PFSK-1 (cell line): ENCODE measurements around the gene ADRA2A.

Experiments
- FOXP2 ChIP-seq: optimal IDR thresholded peaks from 2 replicates; pipeline ENCODE3; 2011; ENCODE audit warnings: borderline replicate concordance, control low read depth, inconsistent platforms; ENCODE audit not compliant: insufficient read depth; ENCODE audit errors: extremely low read length, extremely low read depth
- POLR2AphosphoS5 ChIP-seq: IDR thresholded peaks from 2 replicates; pipeline ENCODE4 v1.6.1; 2012; ENCODE audit warnings: low read depth, mild to moderate bottlenecking, control low read depth, low read length, moderate library complexity
- REST ChIP-seq, 2 experiments: IDR thresholded peaks; 2 replicates each; pipeline versions ENCODE4 v1.6.1 to v1.8.0; 2011 to 2012; ENCODE audit warnings: low read depth in 2 of 2, low read length in 2 of 2, control low read depth in 1 of 2, inconsistent platforms in 1 of 2, mild to moderate bottlenecking in 1 of 2, moderate library complexity in 1 of 2; ENCODE audit not compliant: insufficient read depth in 1 of 2
- SIN3A ChIP-seq: IDR thresholded peaks from 2 replicates; pipeline ENCODE4 v1.6.1; 2012; ENCODE audit warnings: mild to moderate bottlenecking, low read length, moderate library complexity, borderline replicate concordance; ENCODE audit not compliant: insufficient read depth
- TAF1 ChIP-seq: IDR thresholded peaks from 2 replicates; pipeline ENCODE4 v1.6.1; 2012; ENCODE audit warnings: low read length, control low read depth, borderline replicate concordance; ENCODE audit not compliant: insufficient read depth

ADRA2A gene

DNA sequence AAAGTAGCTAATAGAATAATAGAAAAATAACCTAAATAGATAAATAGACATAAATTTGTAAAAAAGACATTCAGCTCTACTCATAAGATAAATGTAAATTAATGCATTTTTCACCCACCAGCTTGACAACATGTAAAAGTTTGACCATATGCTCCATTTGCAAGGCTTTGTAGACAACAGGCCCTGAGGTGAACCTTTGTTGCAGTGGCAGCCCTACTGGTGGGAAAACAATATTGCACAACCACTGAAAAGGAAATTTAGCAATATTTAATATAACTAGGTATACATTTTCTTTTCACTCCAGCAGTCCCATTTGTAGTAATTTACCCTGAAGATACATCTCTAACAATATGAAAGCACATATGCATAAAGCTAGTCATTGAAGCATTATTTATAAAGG is 39.0 kb upstream of the ADRA2A start:
- TF ChIP-seq REST (IDR thresholded peaks at IDR 0.05; ENCODE audit: insufficient read depth in 1 of 2, low read depth in 2 of 2, low read length in 2 of 2) (no peak), FOXP2 (no peak), POLR2AphosphoS5 (no peak), SIN3A (no peak), TAF1 (no peak)

DNA sequence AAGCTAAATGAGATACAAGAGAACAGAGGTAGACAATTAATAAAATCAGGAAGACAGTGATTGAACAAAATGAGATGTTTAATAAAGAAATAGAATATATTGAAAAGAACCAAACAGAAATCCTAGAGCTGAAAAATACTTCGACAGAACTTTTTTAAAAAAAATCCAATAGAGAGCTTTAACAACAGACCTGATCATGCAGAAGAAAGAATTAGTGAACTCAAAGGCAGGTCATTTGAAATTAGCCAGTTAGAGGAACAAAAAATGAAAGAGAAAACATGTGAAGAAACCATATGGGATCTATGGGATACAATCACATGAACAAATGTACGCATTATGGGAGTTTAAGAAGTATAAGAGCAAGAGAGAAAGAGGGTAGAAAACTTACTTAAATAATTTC is 37.3 kb upstream of the ADRA2A start:
- TF ChIP-seq TAF1 (no peak), FOXP2 (no peak)

DNA sequence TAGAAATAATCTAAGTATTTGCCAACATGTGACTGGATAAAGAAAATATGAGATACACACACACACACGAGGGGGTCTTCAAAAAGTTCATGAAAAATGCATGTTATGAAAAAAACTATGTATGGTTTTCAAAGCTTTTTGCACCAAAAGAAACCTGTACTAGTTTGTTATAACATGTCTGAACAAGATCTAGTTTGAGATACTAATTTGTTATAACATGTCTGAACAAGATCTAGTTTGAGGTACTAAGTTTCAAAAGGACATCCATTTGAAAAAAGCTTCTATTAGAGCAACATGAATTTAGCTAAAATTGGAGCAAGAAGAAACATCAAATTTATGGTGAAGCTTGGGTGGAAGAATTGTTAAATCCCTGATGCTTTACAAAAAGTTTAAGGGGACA is 19.8 kb upstream of the ADRA2A start:
- TF ChIP-seq REST (IDR thresholded peaks at IDR 0.05; ENCODE audit: insufficient read depth in 1 of 2, low read depth in 2 of 2, low read length in 2 of 2) (no peak), TAF1 (no peak), POLR2AphosphoS5 (no peak), FOXP2 (no peak), SIN3A (no peak)

- TF ChIP-seq FOXP2 (no peak), POLR2AphosphoS5 (no peak), REST (IDR thresholded peaks at IDR 0.05; ENCODE audit: insufficient read depth in 1 of 2, low read depth in 2 of 2, low read length in 2 of 2) (no peak), SIN3A (no peak), TAF1 (no peak)
Observed at GRCh38 chr10:111063471-111063870, 13.4 kb upstream of the ADRA2A start.

DNA sequence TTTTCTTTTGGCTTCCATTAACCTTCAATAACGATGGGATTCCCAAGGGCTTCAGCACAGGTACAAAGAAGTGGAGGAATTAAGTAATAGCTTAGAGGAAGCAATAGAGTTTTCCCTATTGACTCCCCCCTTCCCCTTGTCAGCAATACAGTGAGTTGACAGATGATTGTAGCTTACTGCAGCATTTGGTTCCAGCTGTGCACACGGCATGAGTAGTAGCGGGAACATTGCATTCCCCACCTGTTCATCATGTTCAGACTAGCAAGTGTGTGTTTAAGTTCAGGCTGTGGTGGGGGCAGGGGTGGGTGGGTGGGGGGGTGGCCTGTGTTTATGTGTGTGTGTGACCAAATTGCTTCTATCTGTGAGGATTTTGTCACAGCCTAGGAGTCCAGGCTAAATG is 4.6 kb upstream of the ADRA2A start:
- TF ChIP-seq POLR2AphosphoS5: no peak

DNA sequence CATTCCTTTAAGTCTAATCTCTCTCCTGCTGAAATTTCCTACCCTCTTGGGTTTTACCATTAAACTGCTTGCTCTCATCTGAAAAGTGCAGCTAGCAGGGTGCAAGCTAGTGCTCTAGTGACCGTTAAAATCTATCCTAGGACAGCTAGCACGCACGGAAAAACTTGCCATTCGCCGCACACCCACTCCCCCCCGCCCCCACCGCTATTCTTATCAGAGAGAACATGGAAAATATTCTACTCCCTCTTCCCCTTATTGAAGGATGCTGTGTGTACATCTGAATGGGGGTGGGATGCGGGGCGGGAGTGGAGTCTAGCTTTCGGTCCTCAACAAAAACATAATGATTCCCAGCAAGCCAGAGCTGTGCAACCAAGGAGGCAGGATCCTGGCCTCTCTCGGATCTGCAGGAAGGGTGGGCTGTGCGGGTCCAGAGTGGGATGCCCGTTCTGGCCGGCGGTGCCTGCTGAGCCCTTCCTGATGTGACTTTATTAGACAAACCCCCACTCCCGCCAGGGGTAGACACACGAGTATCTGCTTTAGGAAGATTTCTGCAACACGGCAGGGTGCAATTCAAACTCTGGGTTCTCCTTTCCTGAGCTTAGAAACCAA is 1.1 kb upstream of the ADRA2A start:
- TF ChIP-seq POLR2AphosphoS5 (no peak), FOXP2 (no peak), SIN3A (no peak), TAF1 (no peak), REST (IDR thresholded peaks at IDR 0.05; ENCODE audit: insufficient read depth in 1 of 2, low read depth in 2 of 2, low read length in 2 of 2) (no peak)
